ENCODE data around the gene FBXW7.

Gene FBXW7

DNA sequence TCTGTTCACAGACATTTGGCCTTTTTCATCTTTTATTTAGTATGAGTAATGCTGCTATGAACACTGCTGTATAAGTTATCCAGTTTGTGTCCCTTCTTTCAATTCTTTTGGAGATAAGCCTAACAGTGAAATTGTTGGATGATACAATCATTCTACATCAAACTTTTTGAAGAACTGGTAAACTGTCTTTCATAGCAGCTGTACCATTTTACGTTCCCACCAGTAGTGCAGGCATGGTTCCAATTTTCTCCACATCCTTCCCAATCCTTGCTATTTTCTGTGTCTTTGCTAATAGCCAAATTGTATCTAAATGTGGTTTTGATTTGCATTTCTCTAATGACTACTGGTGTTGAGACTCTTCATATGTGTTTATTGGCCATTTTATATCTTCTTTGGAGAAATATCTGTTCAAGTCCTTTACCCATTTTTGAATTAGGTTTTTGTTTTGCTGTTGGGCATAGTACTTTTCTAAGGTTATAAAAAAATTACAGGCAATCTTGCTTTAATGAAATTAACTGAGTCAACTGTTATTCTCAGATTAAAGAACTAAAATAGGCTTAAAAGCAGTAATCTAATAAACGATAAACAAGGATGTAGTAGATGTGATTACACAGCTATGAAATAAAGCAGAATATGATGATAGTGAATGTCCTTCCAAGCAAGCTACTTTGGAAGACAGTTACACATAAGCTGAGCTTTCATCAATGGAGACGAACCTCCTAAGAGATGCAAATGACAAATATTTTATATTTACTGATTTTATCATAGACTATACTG, 57.2 kb downstream of the FBXW7 start:
- H3K27ac ChIP-seq = no peak overlapping the region
- no peak for TF ChIP-seq ZFX (IDR thresholded peaks at IDR 0.05)

GRCh38 chr4:152476796-152477195, 59.1 kb downstream of the FBXW7 start:
- no peak overlapping the region for H3K27ac ChIP-seq
- TF ChIP-seq ZFX (IDR thresholded peaks at IDR 0.05) = no peak
- TF ChIP-seq, protein P1, sequence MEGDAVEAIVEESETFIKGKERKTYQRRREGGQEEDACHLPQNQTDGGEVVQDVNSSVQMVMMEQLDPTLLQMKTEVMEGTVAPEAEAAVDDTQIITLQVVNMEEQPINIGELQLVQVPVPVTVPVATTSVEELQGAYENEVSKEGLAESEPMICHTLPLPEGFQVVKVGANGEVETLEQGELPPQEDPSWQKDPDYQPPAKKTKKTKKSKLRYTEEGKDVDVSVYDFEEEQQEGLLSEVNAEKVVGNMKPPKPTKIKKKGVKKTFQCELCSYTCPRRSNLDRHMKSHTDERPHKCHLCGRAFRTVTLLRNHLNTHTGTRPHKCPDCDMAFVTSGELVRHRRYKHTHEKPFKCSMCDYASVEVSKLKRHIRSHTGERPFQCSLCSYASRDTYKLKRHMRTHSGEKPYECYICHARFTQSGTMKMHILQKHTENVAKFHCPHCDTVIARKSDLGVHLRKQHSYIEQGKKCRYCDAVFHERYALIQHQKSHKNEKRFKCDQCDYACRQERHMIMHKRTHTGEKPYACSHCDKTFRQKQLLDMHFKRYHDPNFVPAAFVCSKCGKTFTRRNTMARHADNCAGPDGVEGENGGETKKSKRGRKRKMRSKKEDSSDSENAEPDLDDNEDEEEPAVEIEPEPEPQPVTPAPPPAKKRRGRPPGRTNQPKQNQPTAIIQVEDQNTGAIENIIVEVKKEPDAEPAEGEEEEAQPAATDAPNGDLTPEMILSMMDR (conservative IDR thresholded peaks at IDR 0.05) = no peak

- no peak for TF ChIP-seq ZFX (IDR thresholded peaks at IDR 0.05)
- TF ChIP-seq, protein P1 (conservative IDR thresholded peaks at IDR 0.05) = no peak
- H3K27ac ChIP-seq = no peak overlapping the region
Measured at GRCh38 chr4:152471251-152471792, 64.6 kb downstream of the FBXW7 start.

- H3K27ac ChIP-seq = no peak overlapping the region
- TF ChIP-seq ZFX (IDR thresholded peaks at IDR 0.05) = no peak
- TF ChIP-seq, protein P1 (conservative IDR thresholded peaks at IDR 0.05) = no peak
Measured at GRCh38 chr4:152468408-152468807, 67.5 kb downstream of the FBXW7 start.

GRCh38 chr4:152467101-152467500, 68.8 kb downstream of the FBXW7 start:
- TF ChIP-seq, protein P1 (conservative IDR thresholded peaks at IDR 0.05) = no peak
- TF ChIP-seq ZFX (IDR thresholded peaks at IDR 0.05) = no peak
- H3K27ac ChIP-seq = no peak overlapping the region

DNA sequence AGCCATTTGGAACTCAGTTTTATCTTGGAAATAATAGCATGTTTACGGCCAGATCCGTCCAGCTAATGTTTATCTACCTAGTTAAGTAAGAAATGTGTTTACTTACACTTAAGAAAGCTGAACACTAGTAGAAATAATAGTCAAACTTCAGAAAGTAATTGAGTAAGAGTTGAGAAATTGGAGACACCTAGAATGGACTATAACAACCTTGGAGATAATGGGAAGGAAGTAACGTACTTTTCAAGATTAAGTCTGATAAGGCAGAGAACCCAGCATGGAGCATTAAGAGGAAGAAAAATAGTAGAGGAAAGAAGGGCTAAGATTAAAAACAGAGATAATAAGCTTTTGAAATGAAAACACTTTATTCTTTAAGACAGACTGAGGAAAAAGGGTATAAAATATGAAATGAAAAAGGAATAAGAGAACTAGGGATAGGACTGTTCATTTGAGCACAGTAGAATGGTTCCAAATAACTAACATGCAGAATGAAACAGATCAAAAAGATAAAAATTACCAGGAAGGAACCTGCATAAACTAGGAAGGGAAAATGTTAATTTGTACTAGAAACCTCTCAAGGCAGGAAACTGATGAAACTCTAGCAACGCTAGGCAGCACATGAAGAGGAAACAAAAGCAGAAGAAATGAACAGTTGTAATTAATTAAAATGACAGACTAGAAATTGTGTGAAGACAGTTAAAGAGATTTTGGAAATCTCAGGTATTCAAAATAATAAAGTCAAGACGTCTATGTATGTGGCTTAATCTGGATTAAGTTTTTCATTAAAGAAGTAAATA, 71.7 kb downstream of the FBXW7 start:
- TF ChIP-seq ZFX (IDR thresholded peaks at IDR 0.05) = no peak
- TF ChIP-seq, protein P1 (conservative IDR thresholded peaks at IDR 0.05) = no peak
- H3K27ac ChIP-seq = no peak overlapping the region

DNA sequence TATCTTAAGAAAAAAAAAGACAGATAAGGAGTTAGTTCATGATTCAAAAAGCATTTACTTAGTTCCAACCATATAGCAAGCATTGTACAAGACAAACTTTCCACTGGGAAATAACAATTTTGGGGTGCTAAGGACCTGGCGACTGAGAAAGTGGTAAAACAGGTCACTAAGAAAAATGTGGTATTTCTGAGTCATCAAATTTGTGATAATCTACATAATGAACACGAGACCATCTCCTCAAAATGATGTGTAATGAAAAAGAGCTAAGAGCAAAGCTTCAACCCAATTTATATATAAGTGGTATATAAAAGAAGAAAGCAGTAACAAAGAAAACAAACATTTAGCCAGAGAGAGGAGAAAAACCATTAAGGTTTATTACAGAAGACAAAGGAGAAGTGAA, 72.3 kb downstream of the FBXW7 start:
- TF ChIP-seq, protein P1 (conservative IDR thresholded peaks at IDR 0.05) = no peak
- no peak for TF ChIP-seq ZFX (IDR thresholded peaks at IDR 0.05)
- H3K27ac ChIP-seq = no peak overlapping the region

Measured in C4-2B (cell line).